Mesothelial cell of epicardium (in vitro differentiated cells): ENCODE measurements around the gene HLA-F. TPM values are rescaled to one million over a fixed set of nuclear protein-coding genes. Genes with fewer than 3 reads are reported as not detected.

Experiments
- DNase-seq, 2 experiments: peaks; one replicate each; pipeline ENCODE4 v3.0.0; 2021; ENCODE audit warnings: low spot score in 2 of 2; ENCODE audit not compliant: unreplicated experiment in 2 of 2
- H3K27ac Mint-ChIP-seq: 2 replicates; pipeline ENCODE4 v1.8.0; 2021; ENCODE audit warnings: mixed read lengths
- H3K27me3 Mint-ChIP-seq: 2 replicates; pipeline ENCODE4 v1.8.0; 2021; ENCODE audit warnings: low read depth, mixed read lengths
- H3K36me3 Mint-ChIP-seq: 2 replicates; pipeline ENCODE4 v1.8.0; 2021; ENCODE audit warnings: mixed read lengths
- H3K4me1 Mint-ChIP-seq: 2 replicates; pipeline ENCODE4 v1.8.0; 2021; ENCODE audit warnings: mixed read lengths
- H3K4me3 Mint-ChIP-seq: 2 replicates; pipeline ENCODE4 v1.8.0; 2021; ENCODE audit warnings: mild to moderate bottlenecking, moderate library complexity, mixed read lengths
- H3K9me3 Mint-ChIP-seq: 2 replicates; pipeline ENCODE4 v1.8.0; 2021; ENCODE audit warnings: mixed read lengths
- total RNA-seq: library from RNA; stranded (reverse); gene quantifications from 3 replicates; pipeline ENCODE4 v1.2.1, GENCODE V29; 2021
- TF ChIP-seq, protein P1 (sequence below): fragments of 200-600 bp; sonication (generic); IDR thresholded peaks from one replicate; pipeline ENCODE4 v1.5.0; 2021; ENCODE audit warnings: antibody characterized with exemption; ENCODE audit not compliant: unreplicated experiment

The HLA-F gene
- total RNA-seq, 1 donor from 2014 or later = 2.1 TPM

GRCh38 chr6:29729774-29730328, 6.6 kb downstream of the HLA-F start:
- Mint-ChIP-seq H3K27ac (no peak overlapping the region), H3K36me3 (no peaks in the 10 kb centered on the region), H3K27me3 (peaks cover 89% of the 10 kb centered on the region), H3K9me3 (no peaks in the 10 kb centered on the region), H3K4me1 (no peaks in the 10 kb centered on the region), H3K4me3 (no peak overlapping the region)
- TF ChIP-seq, protein P1, sequence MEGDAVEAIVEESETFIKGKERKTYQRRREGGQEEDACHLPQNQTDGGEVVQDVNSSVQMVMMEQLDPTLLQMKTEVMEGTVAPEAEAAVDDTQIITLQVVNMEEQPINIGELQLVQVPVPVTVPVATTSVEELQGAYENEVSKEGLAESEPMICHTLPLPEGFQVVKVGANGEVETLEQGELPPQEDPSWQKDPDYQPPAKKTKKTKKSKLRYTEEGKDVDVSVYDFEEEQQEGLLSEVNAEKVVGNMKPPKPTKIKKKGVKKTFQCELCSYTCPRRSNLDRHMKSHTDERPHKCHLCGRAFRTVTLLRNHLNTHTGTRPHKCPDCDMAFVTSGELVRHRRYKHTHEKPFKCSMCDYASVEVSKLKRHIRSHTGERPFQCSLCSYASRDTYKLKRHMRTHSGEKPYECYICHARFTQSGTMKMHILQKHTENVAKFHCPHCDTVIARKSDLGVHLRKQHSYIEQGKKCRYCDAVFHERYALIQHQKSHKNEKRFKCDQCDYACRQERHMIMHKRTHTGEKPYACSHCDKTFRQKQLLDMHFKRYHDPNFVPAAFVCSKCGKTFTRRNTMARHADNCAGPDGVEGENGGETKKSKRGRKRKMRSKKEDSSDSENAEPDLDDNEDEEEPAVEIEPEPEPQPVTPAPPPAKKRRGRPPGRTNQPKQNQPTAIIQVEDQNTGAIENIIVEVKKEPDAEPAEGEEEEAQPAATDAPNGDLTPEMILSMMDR = no peak
- DNase-seq = no peak

DNA sequence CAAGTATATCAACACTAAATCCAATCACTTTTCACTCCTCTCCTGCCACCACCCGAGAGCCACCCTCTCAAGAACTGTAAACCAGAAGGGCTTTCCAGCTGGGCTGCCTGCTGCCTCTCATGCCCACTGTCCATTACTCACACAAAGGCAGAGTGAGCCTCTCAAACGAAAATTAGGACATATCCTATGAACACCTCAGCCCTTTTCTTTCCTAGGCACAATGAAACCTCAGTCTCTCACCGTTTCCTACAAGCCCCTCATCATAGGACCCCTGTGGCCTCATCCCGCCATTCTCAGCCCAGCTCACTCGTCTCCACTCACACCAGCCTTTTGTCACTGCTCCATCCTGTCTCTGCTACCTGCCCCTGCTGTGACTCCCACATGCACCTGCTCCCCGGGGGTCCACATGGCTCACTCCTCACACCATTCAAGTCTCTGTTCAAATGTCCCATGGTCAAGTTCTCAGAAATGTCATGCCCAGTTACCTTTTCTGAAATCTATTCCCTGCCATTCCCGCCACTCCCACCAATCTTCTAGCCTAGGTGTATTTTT, 7.4 kb downstream of the HLA-F start:
- Mint-ChIP-seq H3K27ac (no peak overlapping the region), H3K9me3 (peaks cover 3% of the 10 kb centered on the region), H3K4me3 (no peak overlapping the region), H3K36me3 (no peaks in the 10 kb centered on the region), H3K4me1 (no peaks in the 10 kb centered on the region), H3K27me3 (peaks cover 84% of the 10 kb centered on the region)
- DNase-seq = no peak
- TF ChIP-seq, protein P1 = no peak

GRCh38 chr6:29731281-29731680, 8.0 kb downstream of the HLA-F start:
- H3K27ac Mint-ChIP-seq = no peak overlapping the region

DNA sequence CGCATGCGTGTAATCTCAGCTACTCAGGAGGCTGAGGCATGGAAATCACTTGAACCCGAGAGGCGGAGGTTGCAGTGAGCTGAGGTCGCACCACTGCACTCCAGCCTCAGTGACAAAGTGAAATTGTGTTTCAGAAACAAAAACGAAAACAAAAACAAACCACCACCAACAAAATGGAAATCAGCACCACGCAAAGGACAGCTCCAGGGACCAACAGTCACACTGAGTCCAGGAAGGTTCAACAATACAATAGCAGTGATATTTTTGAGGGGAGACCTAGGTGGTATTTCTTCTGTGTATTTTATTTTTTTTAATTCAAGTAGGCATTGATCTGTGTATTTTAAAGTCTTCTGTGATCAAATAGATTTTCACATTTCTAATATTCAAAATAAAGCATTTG, 9.8 kb downstream of the HLA-F start:
- no peak overlapping the region for H3K4me3 Mint-ChIP-seq
- peaks cover 4% of the 10 kb centered on the region for H3K9me3 Mint-ChIP-seq
- H3K27me3 Mint-ChIP-seq = peaks cover 77% of the 10 kb centered on the region
- H3K36me3 Mint-ChIP-seq = no peaks in the 10 kb centered on the region
- TF ChIP-seq, protein P1 = no peak
- H3K4me1 Mint-ChIP-seq = no peaks in the 10 kb centered on the region
- no peak for DNase-seq
- H3K27ac Mint-ChIP-seq = no peak overlapping the region

More at GRCh38 chr6:29731281-29731680, 8.0 kb downstream of the HLA-F start:
- TF ChIP-seq, protein P1 = no peak
- peaks cover 84% of the 10 kb centered on the region for H3K27me3 Mint-ChIP-seq
- no peaks in the 10 kb centered on the region for H3K4me1 Mint-ChIP-seq
- DNase-seq = no peak
- H3K36me3 Mint-ChIP-seq = no peaks in the 10 kb centered on the region
- no peak overlapping the region for H3K4me3 Mint-ChIP-seq
- H3K9me3 Mint-ChIP-seq = peaks cover 4% of the 10 kb centered on the region

- Mint-ChIP-seq H3K9me3 (peaks cover 4% of the 10 kb centered on the region), H3K27me3 (peaks cover 75% of the 10 kb centered on the region), H3K36me3 (no peaks in the 10 kb centered on the region), H3K4me3 (no peak overlapping the region), H3K4me1 (no peaks in the 10 kb centered on the region), H3K27ac (no peak overlapping the region)
- TF ChIP-seq, protein P1 = no peak
- DNase-seq = no peak
Observed at GRCh38 chr6:29734046-29735018, 11.1 kb downstream of the HLA-F start.
